DOHH2 (cell line): ENCODE data around the gene PDCD10.
A peak's percentile ranks its signal among the peaks of the same experiment; 100 is the strongest.

Source experiments
- H3F3A ChIP-seq: fragments of 200-600 bp; sonication (generic), shearing (Covaris generic); 2 replicates; pipeline ENCODE4 v1.6.0; 2016; ENCODE audit warnings: antibody characterized with exemption, mild to moderate bottlenecking; ENCODE audit not compliant: control insufficient read depth, insufficient read depth
- H3K27ac ChIP-seq: fragments of 200-600 bp; sonication (generic); 2 replicates; pipeline ENCODE4 v1.5.1; 2014; ENCODE audit warnings: low read depth, mild to moderate bottlenecking, low read length, moderate library complexity
- H3K27me3 ChIP-seq: fragments of 200-600 bp; sonication (generic); 2 replicates; pipeline ENCODE4 v1.6.1; 2014; ENCODE audit warnings: mild to moderate bottlenecking, low read length, mixed read lengths; ENCODE audit not compliant: control insufficient read depth
- H3K36me3 ChIP-seq: fragments of 200-600 bp; sonication (generic); 2 replicates; pipeline ENCODE4 v1.6.1; 2014; ENCODE audit warnings: mild to moderate bottlenecking, low read length, moderate library complexity, mixed read lengths; ENCODE audit not compliant: control insufficient read depth
- H3K4me1 ChIP-seq: fragments of 200-600 bp; sonication (generic); 2 replicates; pipeline ENCODE4 v1.6.1; 2014; ENCODE audit warnings: mild to moderate bottlenecking, low read length, mixed read lengths; ENCODE audit not compliant: control insufficient read depth
- H3K4me2 ChIP-seq: fragments of 200-600 bp; sonication (generic); 2 replicates; pipeline ENCODE4 v1.6.0; 2014; ENCODE audit warnings: mild to moderate bottlenecking, low read length, moderate library complexity
- H3K4me3 ChIP-seq: fragments of 200-600 bp; sonication (generic); 2 replicates; pipeline ENCODE4 v1.5.1; 2014; ENCODE audit warnings: mild to moderate bottlenecking, low read length, mixed read lengths
- H3K79me2 ChIP-seq: fragments of 200-600 bp; sonication (generic); 2 replicates; pipeline ENCODE4 v1.6.1; 2014; ENCODE audit warnings: mild to moderate bottlenecking, low read length, mixed read lengths; ENCODE audit not compliant: control insufficient read depth
- H3K9me2 ChIP-seq: fragments of 200-600 bp; sonication (generic); replicated peaks from 2 replicates; pipeline ENCODE4 v1.6.1; 2014; ENCODE audit warnings: mild to moderate bottlenecking, low read length, mixed read lengths; ENCODE audit not compliant: control insufficient read depth
- H3K9me3 ChIP-seq: fragments of 200-600 bp; sonication (generic); 2 replicates; pipeline ENCODE4 v1.6.1; 2014; ENCODE audit warnings: antibody characterized with exemption, low read length, mixed read lengths; ENCODE audit not compliant: control insufficient read depth, insufficient read depth
- H4K20me1 ChIP-seq: fragments of 200-600 bp; sonication (generic); 2 replicates; pipeline ENCODE4 v1.6.0; 2014; ENCODE audit warnings: low read depth, mild to moderate bottlenecking, antibody characterized with exemption, low read length, moderate library complexity; ENCODE audit not compliant: control insufficient read depth, insufficient read depth
- EZH2phosphoT487 ChIP-seq: fragments of 200-600 bp; sonication (generic); IDR thresholded peaks from 2 replicates; pipeline ENCODE4 v1.6.1; 2017; ENCODE audit warnings: borderline replicate concordance, mild to moderate bottlenecking, antibody characterized with exemption, low read length, moderate library complexity, mixed read lengths
- TF ChIP-seq, protein P1 (sequence below): fragments of 200-600 bp; sonication (generic); IDR thresholded peaks from one replicate; pipeline ENCODE4 v1.5.1; 2014; ENCODE audit warnings: antibody characterized with exemption, mild to moderate bottlenecking, low read depth, low read length; ENCODE audit not compliant: poor library complexity, severe bottlenecking

The PDCD10 gene

GRCh38 chr3:167657684-167658225, 76.9 kb downstream of the PDCD10 start:
- no peaks in the 10 kb centered on the region for H3F3A ChIP-seq
- H3K27ac ChIP-seq = no peak overlapping the region
- no peaks in the 10 kb centered on the region for H3K79me2 ChIP-seq
- H3K36me3 ChIP-seq = no peaks in the 10 kb centered on the region
- no peak overlapping the region for H3K4me2 ChIP-seq
- H3K27me3 ChIP-seq = no peaks in the 10 kb centered on the region
- H4K20me1 ChIP-seq = no peaks in the 10 kb centered on the region
- H3K4me3 ChIP-seq = no peak overlapping the region
- peaks cover 11% of the 10 kb centered on the region for H3K4me1 ChIP-seq
- no peaks in the 10 kb centered on the region for H3K9me2 ChIP-seq
- no peak for TF ChIP-seq EZH2phosphoT487
- TF ChIP-seq, protein P1, sequence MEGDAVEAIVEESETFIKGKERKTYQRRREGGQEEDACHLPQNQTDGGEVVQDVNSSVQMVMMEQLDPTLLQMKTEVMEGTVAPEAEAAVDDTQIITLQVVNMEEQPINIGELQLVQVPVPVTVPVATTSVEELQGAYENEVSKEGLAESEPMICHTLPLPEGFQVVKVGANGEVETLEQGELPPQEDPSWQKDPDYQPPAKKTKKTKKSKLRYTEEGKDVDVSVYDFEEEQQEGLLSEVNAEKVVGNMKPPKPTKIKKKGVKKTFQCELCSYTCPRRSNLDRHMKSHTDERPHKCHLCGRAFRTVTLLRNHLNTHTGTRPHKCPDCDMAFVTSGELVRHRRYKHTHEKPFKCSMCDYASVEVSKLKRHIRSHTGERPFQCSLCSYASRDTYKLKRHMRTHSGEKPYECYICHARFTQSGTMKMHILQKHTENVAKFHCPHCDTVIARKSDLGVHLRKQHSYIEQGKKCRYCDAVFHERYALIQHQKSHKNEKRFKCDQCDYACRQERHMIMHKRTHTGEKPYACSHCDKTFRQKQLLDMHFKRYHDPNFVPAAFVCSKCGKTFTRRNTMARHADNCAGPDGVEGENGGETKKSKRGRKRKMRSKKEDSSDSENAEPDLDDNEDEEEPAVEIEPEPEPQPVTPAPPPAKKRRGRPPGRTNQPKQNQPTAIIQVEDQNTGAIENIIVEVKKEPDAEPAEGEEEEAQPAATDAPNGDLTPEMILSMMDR = no peak
- no peaks in the 10 kb centered on the region for H3K9me3 ChIP-seq

GRCh38 chr3:167656821-167657220, 77.9 kb downstream of the PDCD10 start:
- Histone ChIP-seq H3K4me3 (no peak overlapping the region), H3K9me2 (no peaks in the 10 kb centered on the region), H3K27ac (no peak overlapping the region), H3K9me3 (no peaks in the 10 kb centered on the region), H3K4me1 (peaks cover 11% of the 10 kb centered on the region), H3K79me2 (no peaks in the 10 kb centered on the region), H3F3A (no peaks in the 10 kb centered on the region), H3K27me3 (no peaks in the 10 kb centered on the region), H3K4me2 (no peak overlapping the region), H4K20me1 (no peaks in the 10 kb centered on the region), H3K36me3 (no peaks in the 10 kb centered on the region)
- TF ChIP-seq, protein P1 = no peak
- TF ChIP-seq EZH2phosphoT487 = no peak

GRCh38 chr3:167653760-167654159, 80.9 kb downstream of the PDCD10 start, which contains the start of gene WDR49:
TSS of gene WDR49 (minus strand) at chr3:167653942. CDS start at chr3:167653425, 517 bp downstream.
- H3K4me3 ChIP-seq = peak within 1 kb of the TSS; percentile 16; the same call in 1 of the 2 replicates
- no peaks in the 10 kb centered on the region for H3K9me2 ChIP-seq
- H3K4me2 ChIP-seq = peak within 1 kb of the TSS; percentile 53
- no peaks in the 10 kb centered on the region for H3K36me3 ChIP-seq
- H3F3A ChIP-seq = no peaks in the 10 kb centered on the region
- H3K27me3 ChIP-seq = no peaks in the 10 kb centered on the region
- H4K20me1 ChIP-seq = no peaks in the 10 kb centered on the region
- H3K27ac ChIP-seq = no peak within 1 kb of the TSS
- H3K9me3 ChIP-seq = no peaks in the 10 kb centered on the region
- H3K79me2 ChIP-seq = no peaks in the 10 kb centered on the region
- TF ChIP-seq EZH2phosphoT487 = no peak
- TF ChIP-seq, protein P1 = no peak
- peaks cover 25% of the 10 kb centered on the region for H3K4me1 ChIP-seq
